Heart left ventricle (tissue), 13 donors: ENCODE results near the gene GDPD4.

ENCODE experiments used
- CTCF ChIP-seq, 12 donors: fragments of 200-600 bp; sonication (generic) in 4 of 12; IDR thresholded peaks; one replicate each; pipeline versions ENCODE4 v1.5.0 to v1.8.0; 2018 to 2022; ENCODE audit warnings: antibody characterized with exemption in 12 of 12, mild to moderate bottlenecking in 5 of 12
- POLR2A ChIP-seq, 2 donors: fragments of 450-650 bp; IDR thresholded peaks; one replicate each; pipeline ENCODE4 v1.6.1; 2017; ENCODE audit warnings: antibody characterized with exemption in 2 of 2, mild to moderate bottlenecking in 2 of 2, moderate library complexity in 2 of 2
- donor health status: ischemic (EF 13 %, LVEDD 7.1; RV severe dilation, severe dysfunction).
- donor health status: DM: no; HTN: yes; CAD: no.
- donor health status: DM: no; HTN: no; CAD: no.
- donor health status: ischemic (EF 25% LVEDD 6.9; RV normal size, moderate dysfunction).
- donor health status: ischemic (EF 25% LVEDD 5.7; RV mildly dilated, moderate dysfunction).
- donor health status: ischemic (EF 35%, LVEDD 5.7; RV mildly dilated, moderate dysfunction).
- donor health status: nonischemic (EF 11% LVEDD 7.7; RV severe dilation, severe dysfunction).
- donor health status: DM: yes; HTN: yes; CAD: no.
- donor health status: PGD.
- donor health status: ischemic (EF 29% LVEDD 5.4; RV normal size, mild dysfunction).
- donor health status: nonischemic (EF 23%, LVEDD 6.1; RV moderate dilation, normal function).

GRCh38 chr11:77287136-77287535 is 14.3 kb downstream of the GDPD4 start:
- TF ChIP-seq POLR2A (IDR thresholded peaks at IDR 0.05) (no peak), CTCF (IDR thresholded peaks at IDR 0.05) (no peak)
